Lower lobe of right lung (tissue), 2 donors: ENCODE measurements around the gene HIPK1. TPM values are rescaled to one million over a fixed set of nuclear protein-coding genes. Genes with fewer than 3 reads are reported as not detected.

Experiments
- ATAC-seq, 2 donors: fragments of 200-7000 bp; cut with Tn5 transposase; one replicate each; pipeline ENCODE4 v1.9.1; 2020 to 2022; ENCODE audit warnings: mild to moderate bottlenecking in 2 of 2, moderate library complexity in 2 of 2
- DNase-seq: peaks from one replicate; pipeline ENCODE4 v3.0.0-alpha.2; 2020
- H3K27ac ChIP-seq: fragments of 200-600 bp; one replicate; pipeline ENCODE4 v1.8.0; 2022
- H3K27me3 ChIP-seq: fragments of 200-600 bp; one replicate; pipeline ENCODE4 v1.8.0; 2022; ENCODE audit warnings: low read depth
- H3K36me3 ChIP-seq: fragments of 200-600 bp; one replicate; pipeline ENCODE4 v1.8.0; 2022; ENCODE audit warnings: mild to moderate bottlenecking
- H3K4me1 ChIP-seq: fragments of 200-600 bp; one replicate; pipeline ENCODE4 v1.8.0; 2022
- H3K4me3 ChIP-seq: fragments of 200-600 bp; one replicate; pipeline ENCODE4 v1.8.0; 2022; ENCODE audit warnings: mild to moderate bottlenecking
- H3K9me3 ChIP-seq: fragments of 200-600 bp; one replicate; pipeline ENCODE4 v1.8.0; 2022
- CTCF ChIP-seq: fragments of 200-600 bp; IDR thresholded peaks from one replicate; pipeline ENCODE4 v1.8.0; 2022; ENCODE audit warnings: antibody characterized with exemption, mild to moderate bottlenecking
- intact Hi-C: fragments of 100-400 bp; cut with DNase I; formaldehyde crosslinking; loops from one replicate; pipeline ENCODE4 v1.11.0; 2022
- total RNA-seq: library from RNA; stranded (reverse); fragmentation: NEBNext Ultra II Directional; extraction: Animal tissue kit (Norgen Biotek cat#: 25700); gene quantifications from one replicate; pipeline ENCODE4 v1.2.1, GENCODE V29; 2021
- donor health status: DM: no; HTN: yes; CAD: no; lungs with severe emphysema.

The HIPK1 gene
- total RNA-seq, 1 donor from 2014 or later, result 95.0 TPM

- ATAC-seq, result no peak
Measured at GRCh38 chr1:113928187-113928930, 765 bp upstream of the HIPK1 start.

GRCh38 chr1:113929750-113930498, 800 bp downstream of the HIPK1 start:
- no peaks in the 10 kb centered on the region for H3K36me3 ChIP-seq
- intact Hi-C loops, result no loop called here
- no peaks in the 10 kb centered on the region for H3K27me3 ChIP-seq
- H3K27ac ChIP-seq, result peak overlapping the region; percentile 99
- DNase-seq (peak; percentile 78), ATAC-seq (peak; percentile 72 to 73)
- H3K4me1 ChIP-seq, result peaks cover 54% of the 10 kb centered on the region
- peak overlapping the region; percentile 88 for H3K4me3 ChIP-seq
- no peaks in the 10 kb centered on the region for H3K9me3 ChIP-seq
- no peak for TF ChIP-seq CTCF

More at GRCh38 chr1:113928187-113928930, 765 bp upstream of the HIPK1 start:
- no peaks in the 10 kb centered on the region for H3K9me3 ChIP-seq
- H3K27me3 ChIP-seq, result no peaks in the 10 kb centered on the region
- DNase-seq, result no peak
- TF ChIP-seq CTCF, result no peak
- H3K27ac ChIP-seq, result peak overlapping the region; percentile 99
- H3K4me1 ChIP-seq, result peaks cover 40% of the 10 kb centered on the region
- H3K36me3 ChIP-seq, result no peaks in the 10 kb centered on the region
- H3K4me3 ChIP-seq, result peak overlapping the region; percentile 88
- intact Hi-C loops, result no loop called here

- TF ChIP-seq CTCF, result no peak
- peaks cover 54% of the 10 kb centered on the region for H3K4me1 ChIP-seq
- peak overlapping the region; percentile 88 for H3K4me3 ChIP-seq
- no peak for DNase-seq
- ATAC-seq, result peak; percentile 60 to 77
- no peaks in the 10 kb centered on the region for H3K27me3 ChIP-seq
- peak overlapping the region; percentile 99 for H3K27ac ChIP-seq
- intact Hi-C loops, result no loop called here
- no peaks in the 10 kb centered on the region for H3K9me3 ChIP-seq
- no peaks in the 10 kb centered on the region for H3K36me3 ChIP-seq
Measured at GRCh38 chr1:113930499-113931161, 1.5 kb downstream of the HIPK1 start.

- peaks cover 59% of the 10 kb centered on the region for H3K4me1 ChIP-seq
- intact Hi-C loops, result no loop called here
- no peaks in the 10 kb centered on the region for H3K36me3 ChIP-seq
- no peaks in the 10 kb centered on the region for H3K9me3 ChIP-seq
- H3K27ac ChIP-seq, result peak overlapping the region; percentile 99
- no peaks in the 10 kb centered on the region for H3K27me3 ChIP-seq
- DNase-seq, result no peak
- peak overlapping the region; percentile 88 for H3K4me3 ChIP-seq
- TF ChIP-seq CTCF, result no peak
- ATAC-seq, result no peak
Measured at GRCh38 chr1:113931451-113931851, 2.3 kb downstream of the HIPK1 start.

GRCh38 chr1:113934006-113934405, 4.9 kb downstream of the HIPK1 start:
- TF ChIP-seq CTCF, result no peak
- Histone ChIP-seq H3K27ac (no peak overlapping the region), H3K36me3 (no peaks in the 10 kb centered on the region), H3K4me1 (peaks cover 63% of the 10 kb centered on the region), H3K4me3 (no peak overlapping the region), H3K9me3 (no peaks in the 10 kb centered on the region), H3K27me3 (no peaks in the 10 kb centered on the region)
- DNase-seq (no peak), ATAC-seq (no peak)
- intact Hi-C loops, result no loop called here
